Right ventricle myocardium inferior (tissue), 1 donor: Measurements from ENCODE around the gene ACAP2. TPM values are rescaled to one million over a fixed set of nuclear protein-coding genes. Genes with fewer than 3 reads are reported as not detected.
A peak's percentile ranks its signal among the peaks of the same experiment; 100 is the strongest.
"Not testable (repeated sequence)": the region's sequence is repeated elsewhere in the genome, so short reads cannot be mapped to it uniquely, and the experiment has no call there.

Source experiments
- ATAC-seq: fragments of 200-7000 bp; cut with Tn5 transposase; one replicate; pipeline ENCODE4 v1.9.1; 2020; ENCODE audit warnings: mild to moderate bottlenecking, moderate library complexity
- DNase-seq: peaks from one replicate; pipeline ENCODE4 v3.0.0; 2021; ENCODE audit errors: missing footprints
- intact Hi-C: fragments of 100-400 bp; cut with DNase I; formaldehyde crosslinking; loops from one replicate; pipeline ENCODE4 v1.11.0; 2022
- long read RNA-seq: library from polyadenylated mRNA; unstranded; transcript quantifications from one replicate; pipeline ENCODE4 v2.0.0, GENCODE V29; 2021
- total RNA-seq: library from RNA; stranded (reverse); fragmentation: NEBNext Ultra II Directional; extraction: Animal tissue kit (Norgen Biotek cat#: 25700); gene quantifications from one replicate; pipeline ENCODE4 v1.2.1, GENCODE V29; 2021
- donor health status: DM: no; HTN: yes; CAD: no; lungs with severe emphysema.

ACAP2 gene, protein sequence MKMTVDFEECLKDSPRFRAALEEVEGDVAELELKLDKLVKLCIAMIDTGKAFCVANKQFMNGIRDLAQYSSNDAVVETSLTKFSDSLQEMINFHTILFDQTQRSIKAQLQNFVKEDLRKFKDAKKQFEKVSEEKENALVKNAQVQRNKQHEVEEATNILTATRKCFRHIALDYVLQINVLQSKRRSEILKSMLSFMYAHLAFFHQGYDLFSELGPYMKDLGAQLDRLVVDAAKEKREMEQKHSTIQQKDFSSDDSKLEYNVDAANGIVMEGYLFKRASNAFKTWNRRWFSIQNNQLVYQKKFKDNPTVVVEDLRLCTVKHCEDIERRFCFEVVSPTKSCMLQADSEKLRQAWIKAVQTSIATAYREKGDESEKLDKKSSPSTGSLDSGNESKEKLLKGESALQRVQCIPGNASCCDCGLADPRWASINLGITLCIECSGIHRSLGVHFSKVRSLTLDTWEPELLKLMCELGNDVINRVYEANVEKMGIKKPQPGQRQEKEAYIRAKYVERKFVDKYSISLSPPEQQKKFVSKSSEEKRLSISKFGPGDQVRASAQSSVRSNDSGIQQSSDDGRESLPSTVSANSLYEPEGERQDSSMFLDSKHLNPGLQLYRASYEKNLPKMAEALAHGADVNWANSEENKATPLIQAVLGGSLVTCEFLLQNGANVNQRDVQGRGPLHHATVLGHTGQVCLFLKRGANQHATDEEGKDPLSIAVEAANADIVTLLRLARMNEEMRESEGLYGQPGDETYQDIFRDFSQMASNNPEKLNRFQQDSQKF
- total RNA-seq: 15.6 TPM
- long read RNA-seq, partial matches to known transcripts: 2 of 6 reads
- long read RNA-seq, other reads (novel, unspliced or antisense): 4 of 6 reads

DNA sequence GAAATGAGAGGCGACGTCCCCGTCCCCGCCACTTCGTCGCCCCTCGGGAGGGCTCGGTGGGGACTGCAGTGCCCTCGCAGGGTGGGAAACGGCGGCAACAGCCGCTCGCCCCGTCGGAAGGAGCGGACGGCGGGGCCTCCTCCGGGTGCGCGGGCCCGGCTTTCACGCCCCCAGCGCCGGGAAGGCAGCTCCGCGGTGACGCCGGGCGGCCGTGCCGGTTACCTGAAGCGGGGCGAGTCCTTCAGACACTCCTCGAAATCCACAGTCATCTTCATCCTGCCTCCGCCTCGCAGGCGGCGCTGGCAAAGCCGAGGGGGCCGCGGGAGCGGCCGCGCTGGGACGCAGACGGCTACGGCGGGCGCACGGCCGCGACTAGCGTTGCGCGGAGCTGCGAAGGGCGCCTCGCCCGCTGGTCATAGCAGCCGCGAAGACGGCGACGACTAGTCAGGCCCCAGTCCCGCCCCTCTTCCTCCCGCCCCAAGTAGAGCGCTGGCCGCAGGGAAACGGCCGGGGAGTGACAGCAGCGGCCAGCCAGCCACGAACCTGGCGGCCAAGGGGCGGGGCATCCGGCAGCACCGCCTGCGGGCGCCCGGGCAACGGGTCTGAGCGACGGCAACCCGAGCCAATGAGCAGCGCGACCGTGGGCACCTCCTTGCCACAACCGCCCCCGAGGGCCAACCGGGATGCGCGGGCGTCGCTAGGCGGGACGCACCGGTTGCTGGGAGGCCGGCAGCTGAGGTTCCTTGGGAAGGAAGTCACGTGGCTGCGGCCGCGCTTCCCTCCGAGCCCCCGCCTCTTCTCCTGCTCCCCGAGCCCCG is at the start of gene ACAP2:
Gene ACAP2, minus strand, starts transcription at position 448 of the 818 bp plus-strand sequence. Its CDS starts 173 bp downstream, at position 275.
- peak; percentile 100 for DNase-seq
- ATAC-seq: peak; percentile 99
- intact Hi-C loops: loop anchor here (2.0 to 5.0 kb wide), 2 partner anchors 85 to 172 kb away; partner anchors contain the start of gene XXYLT1

DNA sequence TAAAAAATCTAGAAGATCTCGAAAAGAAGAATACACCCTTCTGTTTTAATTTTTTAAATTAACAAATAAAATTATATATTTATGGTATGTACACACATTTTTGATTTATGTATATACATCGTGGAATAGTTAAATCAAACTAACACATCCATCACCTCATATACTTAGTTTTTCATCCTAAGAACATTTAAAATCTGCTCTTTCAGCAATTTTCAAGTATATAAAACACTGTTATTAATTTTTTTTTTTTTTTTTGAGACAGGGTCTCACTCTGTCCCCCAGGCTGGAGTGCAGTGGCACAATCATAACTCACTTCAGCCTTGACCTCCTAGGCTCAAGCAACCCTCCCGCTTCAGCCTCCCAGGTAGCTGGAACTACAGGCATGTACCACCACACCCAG is 32.8 kb upstream of the ACAP2 start:
- ATAC-seq (no peak), DNase-seq (no peak)
- intact Hi-C loops: no loop called here

DNA sequence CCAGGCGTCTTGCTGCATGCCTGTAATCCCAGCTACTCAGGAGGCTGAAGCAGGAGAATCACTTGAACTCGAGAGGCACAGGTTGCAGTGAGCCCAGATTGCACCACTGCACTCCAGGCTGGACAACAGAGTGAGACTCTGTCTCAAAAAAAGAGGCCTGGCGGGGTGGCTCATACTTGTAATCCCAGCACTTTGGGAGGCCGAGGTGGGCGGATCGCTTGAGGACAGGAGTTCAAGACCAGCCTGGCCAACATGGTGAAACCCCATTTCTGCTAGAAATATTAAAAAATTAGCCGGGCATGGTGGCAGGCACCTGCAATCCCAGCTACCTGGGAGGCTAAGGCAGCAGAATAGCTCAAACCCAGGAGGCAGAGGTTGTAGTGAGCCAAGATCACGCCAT is 32.3 kb upstream of the ACAP2 start:
- intact Hi-C loops, ATAC-seq, DNase-seq: not testable (repeated sequence)

DNA sequence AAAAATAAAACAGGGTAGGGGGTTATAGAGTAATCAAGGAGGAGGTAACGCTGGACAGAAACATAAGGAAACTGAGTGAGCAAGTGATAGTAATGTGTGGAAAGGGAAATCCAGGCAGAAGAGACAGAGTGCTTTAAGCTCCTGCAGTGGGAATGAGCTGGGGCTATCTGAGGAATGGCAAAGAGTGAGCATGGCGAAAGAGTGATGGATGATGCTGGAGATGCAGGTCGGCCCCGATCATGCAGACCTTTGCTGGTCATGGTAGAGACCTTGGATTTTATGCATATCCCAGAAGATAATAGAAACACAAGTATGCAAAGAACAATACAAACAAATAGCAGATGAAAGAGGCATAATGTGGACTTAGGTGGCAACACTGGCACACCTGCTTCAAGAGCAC is 26.0 kb upstream of the ACAP2 start:
- intact Hi-C loops: no loop called here
- no peak for ATAC-seq
- DNase-seq: no peak

DNA sequence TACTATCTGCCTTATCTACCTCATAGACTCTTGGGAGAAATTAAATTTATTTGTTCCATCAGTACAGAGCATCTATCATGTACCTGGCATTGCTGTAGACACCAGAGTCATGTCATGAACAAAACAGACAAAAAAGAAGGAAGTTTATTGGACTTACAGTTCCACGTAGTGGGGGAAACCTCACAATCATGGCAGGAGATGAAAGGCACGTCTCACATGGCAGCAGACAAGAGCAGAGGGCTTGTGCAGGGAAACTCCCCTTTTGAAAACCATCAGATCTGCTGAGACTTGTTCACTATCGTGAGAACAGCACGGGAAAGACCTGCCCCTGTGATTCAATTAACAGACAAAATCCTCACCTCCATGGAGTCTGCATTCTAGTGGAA is 25.6 kb upstream of the ACAP2 start:
- no peak for ATAC-seq
- intact Hi-C loops: no loop called here
- DNase-seq: no peak

DNA sequence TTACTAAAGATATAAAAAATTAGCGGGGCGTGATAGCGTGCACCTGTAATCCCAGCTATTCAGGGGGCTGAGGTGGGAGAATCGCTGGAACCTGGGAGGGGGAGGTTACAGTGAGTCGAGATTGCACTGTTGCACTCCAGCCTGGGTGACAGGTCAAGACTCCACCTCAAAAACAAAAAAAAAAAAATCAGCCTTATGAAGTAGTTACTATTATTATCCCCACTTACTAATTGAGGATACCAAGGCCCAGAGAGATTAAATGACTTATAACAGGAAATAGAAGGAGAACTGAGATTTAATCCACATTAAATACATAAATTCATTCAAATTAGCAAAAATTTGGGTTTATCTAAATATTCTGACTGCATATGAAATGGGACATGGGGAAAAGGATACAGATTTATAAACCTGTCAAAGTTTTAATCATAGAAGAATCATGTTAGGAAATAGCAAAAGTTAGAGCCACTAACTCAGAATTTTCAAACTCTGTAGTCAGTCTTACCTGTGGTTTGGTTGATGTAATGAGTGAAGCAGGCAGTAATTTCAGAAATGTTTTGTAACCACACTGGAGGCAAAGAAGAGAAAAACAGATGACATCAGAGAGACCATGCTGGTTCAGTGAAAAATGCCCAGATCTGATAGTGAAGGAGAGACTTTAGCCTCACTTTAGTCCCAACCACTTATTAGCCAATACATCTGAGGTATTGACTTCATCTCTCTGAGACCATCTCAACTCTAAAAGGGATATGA is 25.0 kb upstream of the ACAP2 start:
- intact Hi-C loops: no loop called here
- ATAC-seq: no peak
- no peak for DNase-seq

DNA sequence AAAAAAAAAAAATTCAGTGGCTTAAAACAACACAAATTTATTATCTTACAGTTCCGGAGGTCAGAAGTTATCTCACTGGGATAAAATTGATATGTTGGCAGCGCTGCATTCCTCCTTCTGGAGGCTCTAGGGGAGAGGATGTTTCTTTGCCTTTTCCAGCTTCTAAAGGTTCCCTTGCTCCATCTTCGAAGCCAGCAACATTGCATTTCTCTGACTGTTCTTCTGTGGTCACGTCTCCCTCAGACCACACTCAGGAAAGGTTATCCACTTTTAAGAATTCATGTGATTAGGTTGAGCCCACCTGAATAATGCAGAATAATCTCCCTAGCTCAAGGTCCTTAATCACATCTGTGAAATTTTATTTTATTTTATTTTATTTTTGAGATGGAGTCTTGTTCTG is 23.4 kb upstream of the ACAP2 start:
- no peak for ATAC-seq
- intact Hi-C loops: no loop called here

DNA sequence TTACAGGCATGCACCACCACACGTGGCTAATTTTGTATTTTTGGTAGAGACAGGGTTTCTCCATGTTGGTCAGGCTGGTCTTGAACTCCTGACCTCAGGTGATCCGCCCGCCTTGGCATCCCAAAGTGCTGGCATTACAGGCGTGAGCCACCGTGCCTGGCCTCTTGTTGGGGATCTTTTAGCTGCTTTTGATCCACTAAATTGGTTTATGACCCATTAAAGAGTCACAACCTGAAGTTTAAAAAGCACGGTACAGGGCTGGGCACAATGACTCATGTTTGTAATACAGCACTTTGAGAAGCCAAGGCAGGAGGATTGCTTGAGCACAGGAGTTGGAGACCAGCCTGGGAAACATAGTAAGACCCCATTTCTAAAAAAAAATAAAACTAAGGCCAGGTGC is 20.1 kb upstream of the ACAP2 start:
- ATAC-seq, DNase-seq, intact Hi-C loops: not testable (repeated sequence)

More for the DNA sequence above, 23.4 kb upstream of the ACAP2 start:
- DNase-seq: no peak

DNA sequence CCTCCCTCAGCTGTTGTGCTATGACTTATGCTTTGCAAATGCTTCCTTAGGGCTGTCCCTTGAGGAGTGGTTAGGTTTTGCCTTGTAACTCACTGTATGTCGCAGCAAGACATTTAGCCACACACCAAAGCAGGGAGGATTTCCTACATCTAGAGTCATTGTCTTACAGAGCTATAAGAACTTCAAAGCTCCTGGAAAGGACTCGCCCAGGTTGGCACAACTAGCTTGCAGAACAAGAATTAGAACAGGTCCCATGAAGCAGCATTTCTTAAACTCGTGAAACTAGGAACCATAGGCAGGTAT is 19.4 kb upstream of the ACAP2 start:
- DNase-seq (no peak), ATAC-seq (no peak)
- intact Hi-C loops: no loop called here

DNA sequence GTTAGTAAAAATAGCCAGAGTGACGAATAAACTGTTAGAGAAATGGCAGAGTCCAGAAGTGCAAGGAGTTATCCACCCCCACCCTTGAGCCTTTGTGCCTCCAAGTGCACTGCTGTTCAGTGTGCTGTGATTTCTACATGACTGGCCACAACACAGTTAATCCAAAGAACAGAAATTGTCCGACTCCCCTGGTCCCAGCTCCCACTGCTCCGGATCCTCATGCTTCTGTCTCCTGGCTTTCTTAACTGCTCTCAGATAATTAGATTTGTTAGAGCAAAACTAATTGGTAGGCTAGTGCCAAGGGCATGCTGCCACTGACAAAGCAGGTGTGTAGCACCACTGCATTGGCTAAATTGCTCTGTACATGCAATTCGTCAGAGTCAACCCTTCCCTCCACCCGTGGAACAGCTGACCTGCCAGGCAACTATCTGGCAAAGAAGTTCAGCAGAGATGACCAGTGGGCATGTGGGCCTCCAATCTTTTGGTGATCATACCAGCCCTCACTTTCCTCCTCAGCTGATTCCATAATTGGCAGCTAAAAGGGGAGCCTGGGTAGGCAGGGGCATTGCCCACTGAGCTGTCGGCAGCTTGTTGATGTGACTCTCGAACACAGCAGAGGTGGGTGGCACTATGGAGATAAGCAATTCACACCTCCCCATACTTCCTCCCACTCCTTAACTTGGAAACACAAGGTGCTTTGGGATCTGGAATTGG is 18.9 kb upstream of the ACAP2 start:
- intact Hi-C loops: no loop called here
- DNase-seq: no peak
- no peak for ATAC-seq

DNA sequence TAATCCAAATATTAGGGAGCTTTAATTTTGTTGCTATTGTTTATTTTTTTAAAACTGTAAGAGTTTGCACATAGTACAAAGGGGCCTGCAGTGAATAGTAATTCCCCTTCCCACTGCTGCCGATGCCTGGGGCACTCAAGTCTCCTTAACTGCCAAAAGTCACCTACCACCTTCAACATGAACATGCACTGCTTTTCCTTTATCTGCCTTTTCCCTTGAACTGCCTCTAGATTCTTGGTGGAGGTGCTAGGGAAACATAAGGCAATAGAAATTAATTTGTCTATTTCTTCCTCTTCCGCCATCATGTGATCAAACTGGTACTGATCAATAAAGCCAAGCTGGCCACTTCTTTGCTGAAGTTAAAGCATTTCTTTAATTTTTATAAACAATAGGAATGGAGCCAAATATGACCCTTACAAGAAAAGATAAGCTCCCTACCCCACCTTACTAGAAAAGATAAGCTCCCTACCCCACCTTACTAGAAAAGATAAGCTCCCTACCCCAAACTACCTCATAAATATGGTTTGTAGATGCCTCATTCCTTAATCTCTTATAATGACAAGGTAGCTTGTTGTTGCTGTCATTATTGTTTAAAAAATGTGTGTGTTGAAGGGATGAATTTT is 17.4 kb upstream of the ACAP2 start:
- intact Hi-C loops: no loop called here
- no peak for ATAC-seq
- DNase-seq: no peak

DNA sequence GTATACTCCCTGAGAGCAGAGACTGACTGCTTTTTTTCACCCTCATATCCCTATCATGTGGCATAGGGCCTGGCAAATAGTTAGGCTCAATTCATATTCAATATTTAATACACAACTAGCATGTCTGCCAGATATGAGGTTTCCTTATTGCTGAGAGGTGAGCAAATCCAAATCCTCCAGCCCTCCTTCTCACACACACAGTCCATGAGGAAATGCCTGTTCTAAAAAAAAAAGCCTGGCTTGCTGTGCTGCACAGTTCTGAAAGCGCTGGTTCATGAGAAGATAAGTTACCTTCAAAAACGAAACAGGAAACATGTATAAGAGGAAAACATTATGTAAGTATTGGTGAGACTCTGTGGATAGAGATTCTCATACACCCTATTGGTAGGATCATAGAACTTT is 15.5 kb upstream of the ACAP2 start:
- ATAC-seq (no peak), DNase-seq (no peak)
- intact Hi-C loops: no loop called here

DNA sequence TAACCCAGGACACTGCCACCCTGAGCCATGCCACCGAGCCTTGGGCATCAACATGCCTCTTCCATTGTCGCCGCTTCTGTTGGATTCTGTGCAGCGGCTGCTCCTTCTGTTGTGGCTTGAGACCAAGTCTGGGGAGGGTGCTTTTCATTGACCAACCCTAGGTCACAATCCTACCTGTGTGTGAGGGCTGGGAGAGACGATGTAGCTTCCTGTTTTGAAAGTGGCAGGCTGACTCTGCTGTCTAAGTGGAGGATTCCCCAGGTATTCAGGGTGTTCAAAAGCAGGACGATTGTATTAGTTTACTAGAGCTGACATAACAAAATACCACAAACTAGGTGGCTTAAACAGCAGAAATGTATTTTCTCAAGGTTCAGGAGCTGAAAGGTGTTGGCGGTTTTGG is 13.0 kb upstream of the ACAP2 start:
- intact Hi-C loops: no loop called here
- ATAC-seq: no peak

DNA sequence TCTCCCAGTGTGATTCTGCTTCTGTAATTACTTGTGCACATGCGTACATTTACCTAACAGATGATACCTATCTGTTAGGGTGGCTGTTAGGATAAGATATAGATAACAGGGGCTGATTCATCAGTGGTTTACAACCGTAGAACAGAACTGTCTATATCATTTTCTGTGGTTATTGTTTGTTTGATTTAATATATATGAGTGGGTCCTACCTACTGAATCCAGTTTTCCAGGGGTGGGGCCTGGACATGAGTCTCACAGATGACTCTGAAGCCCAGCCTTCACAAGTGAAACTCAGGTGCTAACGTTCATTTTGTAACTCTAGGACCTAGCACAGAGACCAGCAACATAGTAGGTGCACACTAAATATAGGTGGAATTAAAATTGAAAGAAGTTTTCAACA is 10.4 kb upstream of the ACAP2 start:
- DNase-seq (no peak), ATAC-seq (no peak)
- intact Hi-C loops: no loop called here

More for the DNA sequence above, 13.0 kb upstream of the ACAP2 start:
- DNase-seq: no peak

DNA sequence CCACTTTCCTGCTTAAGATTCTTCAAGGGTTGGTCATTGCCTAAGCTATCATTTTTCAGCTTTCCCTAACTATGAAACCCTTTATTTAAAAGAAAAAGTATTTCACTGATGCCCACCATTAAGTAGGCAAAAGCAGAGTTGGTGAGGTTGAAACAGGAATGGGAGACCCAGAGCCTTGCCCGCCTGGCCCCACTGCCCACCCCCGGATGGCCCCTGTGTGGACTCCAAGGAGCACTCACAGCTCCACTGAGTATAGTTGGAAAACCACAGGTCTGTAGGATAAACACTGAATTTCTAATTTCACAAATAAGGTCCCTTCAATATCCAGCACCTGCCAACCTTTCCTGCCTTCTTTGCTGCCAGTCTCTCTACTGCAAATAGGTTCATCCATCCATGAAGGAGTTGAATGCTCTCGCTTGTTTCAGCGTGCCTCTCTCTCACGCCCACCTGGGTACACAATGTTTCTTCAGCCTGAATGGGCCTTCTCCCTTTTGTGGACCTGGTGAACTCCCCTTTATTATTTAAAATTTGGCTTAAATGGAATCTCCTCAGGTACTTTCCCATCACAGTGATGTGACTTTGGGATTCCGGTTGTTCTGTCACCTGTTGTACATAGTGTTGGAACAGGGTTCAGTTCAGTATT is 8.7 kb upstream of the ACAP2 start:
- DNase-seq (no peak), ATAC-seq (no peak)
- intact Hi-C loops: no loop called here

DNA sequence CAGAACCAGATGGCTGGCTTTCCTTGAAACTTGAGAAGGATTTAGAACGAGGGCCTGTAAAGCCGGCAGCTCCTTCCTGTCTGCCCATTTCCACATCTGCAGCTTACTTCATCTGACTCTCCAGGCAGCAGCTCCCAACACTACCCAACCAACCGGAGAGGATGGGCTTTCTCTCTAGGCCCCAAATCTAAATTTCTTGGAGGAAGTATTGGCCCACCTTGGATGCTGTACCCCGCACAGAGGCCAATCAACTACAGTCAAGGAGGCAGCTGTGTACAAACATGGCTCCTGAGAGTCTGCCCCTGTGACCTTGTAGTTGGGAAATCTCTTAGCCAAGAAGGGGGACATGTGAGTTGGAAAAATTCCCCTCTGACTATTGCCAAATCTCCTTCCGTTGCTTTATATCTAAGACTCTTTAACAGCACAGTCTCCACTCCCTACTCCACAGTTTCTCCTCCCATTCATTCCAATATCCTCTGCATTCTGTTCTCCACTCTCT is 8.0 kb upstream of the ACAP2 start:
- DNase-seq (no peak), ATAC-seq (peak; percentile 60)
- intact Hi-C loops: no loop called here
